ENCODE results near the gene IMMP2L. TPM values are rescaled to one million over a fixed set of nuclear protein-coding genes. Genes with fewer than 3 reads are reported as not detected.
"Not testable (repeated sequence)": the region's sequence is repeated elsewhere in the genome, so short reads cannot be mapped to it uniquely, and the experiment has no call there.

Gene IMMP2L
- total RNA-seq, 2 experiments from 2014 or later, result 17.4 to 30.2 TPM

GRCh38 chr7:111272092-111272491, 290.2 kb downstream of the IMMP2L start:
- ATAC-seq, result no peak

GRCh38 chr7:111270794-111271193, 291.5 kb downstream of the IMMP2L start:
- ATAC-seq; H3K9me3 Mint-ChIP-seq; POLR2A ChIA-PET; H3K27ac Mint-ChIP-seq; intact Hi-C loops (cut with micrococcal nuclease); H3K4me1 Mint-ChIP-seq (ENCODE audit: low read depth); H3K36me3 Mint-ChIP-seq (ENCODE audit: low read depth); DNase-seq; CTCF ChIA-PET; H3K27me3 Mint-ChIP-seq; H3K4me3 Mint-ChIP-seq: not testable (repeated sequence)

More at GRCh38 chr7:111272092-111272491, 290.2 kb downstream of the IMMP2L start:
- no peak for DNase-seq
- CTCF ChIA-PET, result no interaction called here
- POLR2A ChIA-PET, result no interaction called here
- intact Hi-C loops (cut with micrococcal nuclease), result no loop called here
- no peak overlapping the region for H3K27ac Mint-ChIP-seq
- no peak overlapping the region for H3K4me3 Mint-ChIP-seq
- peaks cover 6% of the 10 kb centered on the region for H3K9me3 Mint-ChIP-seq
- H3K27me3 Mint-ChIP-seq, result no peaks in the 10 kb centered on the region
- TF ChIP-seq CTCF (IDR thresholded peaks at IDR 0.05), result no peak
- H3K36me3 Mint-ChIP-seq (ENCODE audit: low read depth), result peaks cover 2% of the 10 kb centered on the region
- no peaks in the 10 kb centered on the region for H3K4me1 Mint-ChIP-seq (ENCODE audit: low read depth)

- ATAC-seq (no peak), DNase-seq (no peak)
- Mint-ChIP-seq H3K9me3 (peaks cover 6% of the 10 kb centered on the region), H3K27me3 (no peaks in the 10 kb centered on the region), H3K4me3 (no peak overlapping the region), H3K36me3 (ENCODE audit: low read depth) (peaks cover 4% of the 10 kb centered on the region), H3K4me1 (ENCODE audit: low read depth) (no peaks in the 10 kb centered on the region), H3K27ac (no peak overlapping the region)
- no peak for TF ChIP-seq CTCF (IDR thresholded peaks at IDR 0.05)
- CTCF ChIA-PET, result no interaction called here
- POLR2A ChIA-PET, result no interaction called here
- intact Hi-C loops (cut with micrococcal nuclease), result no loop called here
Observed at GRCh38 chr7:111268941-111269340, 293.4 kb downstream of the IMMP2L start.

GRCh38 chr7:111266613-111267012, 295.7 kb downstream of the IMMP2L start:
- no peak for ATAC-seq
- H3K4me1 Mint-ChIP-seq (ENCODE audit: low read depth), result no peaks in the 10 kb centered on the region
- no peak for TF ChIP-seq CTCF (IDR thresholded peaks at IDR 0.05)
- CTCF ChIA-PET, result no interaction called here
- H3K27ac Mint-ChIP-seq, result no peak overlapping the region
- POLR2A ChIA-PET, result no interaction called here
- intact Hi-C loops (cut with micrococcal nuclease), result no loop called here
- H3K36me3 Mint-ChIP-seq (ENCODE audit: low read depth), result peaks cover 4% of the 10 kb centered on the region
- H3K9me3 Mint-ChIP-seq, result peaks cover 2% of the 10 kb centered on the region
- H3K4me3 Mint-ChIP-seq, result no peak overlapping the region
- H3K27me3 Mint-ChIP-seq, result no peaks in the 10 kb centered on the region
- no peak for DNase-seq

- Mint-ChIP-seq H3K9me3 (no peaks in the 10 kb centered on the region), H3K4me3 (no peak overlapping the region), H3K36me3 (ENCODE audit: low read depth) (peaks cover 2% of the 10 kb centered on the region), H3K4me1 (ENCODE audit: low read depth) (no peaks in the 10 kb centered on the region), H3K27me3 (no peaks in the 10 kb centered on the region), H3K27ac (no peak overlapping the region)
- ChIA-PET CTCF (no interaction called here), POLR2A (no interaction called here)
- intact Hi-C loops (cut with micrococcal nuclease), result no loop called here
- ATAC-seq (no peak), DNase-seq (no peak)
- no peak for TF ChIP-seq CTCF (IDR thresholded peaks at IDR 0.05)
Observed at GRCh38 chr7:111265394-111265793, 296.9 kb downstream of the IMMP2L start.

- TF ChIP-seq CTCF (IDR thresholded peaks at IDR 0.05), result no peak
- ChIA-PET CTCF (no interaction called here), POLR2A (no interaction called here)
- Mint-ChIP-seq H3K4me1 (ENCODE audit: low read depth) (no peaks in the 10 kb centered on the region), H3K36me3 (ENCODE audit: low read depth) (peaks cover 2% of the 10 kb centered on the region), H3K27me3 (no peaks in the 10 kb centered on the region), H3K4me3 (no peak overlapping the region), H3K27ac (no peak overlapping the region), H3K9me3 (no peaks in the 10 kb centered on the region)
- ATAC-seq (no peak), DNase-seq (no peak)
- intact Hi-C loops (cut with micrococcal nuclease), result no loop called here
Observed at GRCh38 chr7:111264981-111265380, 297.3 kb downstream of the IMMP2L start.

All from activated CD8-positive, alpha-beta T cell treated with anti-CD3 and anti-CD28 coated beads for 36 hours (primary cell).